ENCODE data around the gene TXNRD3. TPM values are rescaled to one million over a fixed set of nuclear protein-coding genes. Genes with fewer than 3 reads are reported as not detected.

TXNRD3 gene
- total RNA-seq, 1 donor from 2014 or later = 19.3 TPM

Other genes with a start within 250 kb of the TXNRD3 start
- 28.6 TPM for gene ZXDC, start 179.2 kb downstream of the TXNRD3 start, total RNA-seq (ENCODE audit: insufficient read depth, low replicate concordance)
- gene UROC1, start 137.4 kb downstream of the TXNRD3 start, total RNA-seq (ENCODE audit: insufficient read depth, low replicate concordance) = 0.48 TPM
- not detected for gene CHST13, start 131.0 kb downstream of the TXNRD3 start, total RNA-seq (ENCODE audit: insufficient read depth, low replicate concordance)
- 1.7 TPM for gene C3orf22, start 96.2 kb downstream of the TXNRD3 start, total RNA-seq (ENCODE audit: insufficient read depth, low replicate concordance)
- gene CHCHD6, start 49.1 kb upstream of the TXNRD3 start, total RNA-seq (ENCODE audit: insufficient read depth, low replicate concordance) = 11.8 TPM